ENCODE data around the gene LANCL2.
"Not testable (repeated sequence)": the region's sequence is repeated elsewhere in the genome, so short reads cannot be mapped to it uniquely, and the experiment has no call there.

LANCL2 gene

DNA sequence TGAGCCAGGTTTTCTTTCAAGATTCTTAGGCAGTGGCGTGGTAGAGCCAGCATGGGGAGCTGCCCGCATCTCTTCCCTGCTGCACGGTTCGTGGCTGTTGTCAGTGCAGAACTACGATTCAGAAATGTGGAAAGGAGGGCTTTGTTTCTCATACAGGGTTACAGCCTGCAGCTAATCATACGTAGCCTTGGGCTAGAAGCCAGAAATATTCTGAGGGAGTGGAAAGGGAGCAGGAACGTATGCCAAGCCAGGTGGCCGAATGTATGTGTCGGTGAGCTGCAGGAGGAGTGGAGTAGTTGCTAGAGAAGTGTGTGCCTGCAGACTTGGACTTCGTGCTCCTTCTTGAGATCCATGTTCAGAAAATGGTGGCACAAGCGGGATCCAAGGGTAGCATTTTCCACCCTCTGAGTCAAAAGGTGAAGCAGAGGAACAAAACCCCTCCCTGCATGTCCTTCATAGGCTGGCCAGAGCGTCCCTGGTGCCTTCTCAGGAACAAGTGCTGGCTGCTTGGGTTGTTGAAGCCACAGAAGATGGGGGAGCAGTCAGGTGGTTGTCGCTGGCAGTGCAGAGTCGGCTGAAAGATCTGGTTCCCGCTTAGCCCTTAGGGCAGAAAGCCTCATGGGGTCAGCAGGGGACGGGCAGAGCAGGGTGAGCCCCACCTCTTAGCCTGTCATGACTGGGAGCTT is 40.9 kb downstream of the LANCL2 start:
- DNase-seq (ENCODE audit: low spot score), result no peak

- no peak for DNase-seq (ENCODE audit: low spot score)
Observed at GRCh38 chr7:55409482-55410225, 44.5 kb downstream of the LANCL2 start.

- DNase-seq (ENCODE audit: low spot score), result no peak
Observed at GRCh38 chr7:55410667-55411239, 45.6 kb downstream of the LANCL2 start.

DNA sequence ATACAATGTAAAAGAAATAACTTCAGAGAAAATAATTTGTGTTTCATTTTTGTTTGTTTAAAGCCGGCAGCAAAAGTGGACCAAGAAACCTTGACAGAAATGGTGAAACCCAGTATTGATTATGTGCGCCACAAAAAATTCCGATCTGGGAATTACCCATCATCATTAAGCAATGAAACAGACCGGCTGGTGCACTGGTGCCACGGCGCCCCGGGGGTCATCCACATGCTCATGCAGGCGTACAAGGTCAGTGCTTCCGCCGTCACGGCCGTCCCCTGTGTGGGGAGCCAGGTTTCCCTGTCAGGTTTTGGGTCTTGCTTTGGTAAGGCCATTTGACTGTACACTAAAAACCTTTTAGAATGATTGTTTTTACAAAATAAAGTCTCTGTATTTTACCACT is 46.7 kb downstream of the LANCL2 start:
- no peak for DNase-seq (ENCODE audit: low spot score)

DNA sequence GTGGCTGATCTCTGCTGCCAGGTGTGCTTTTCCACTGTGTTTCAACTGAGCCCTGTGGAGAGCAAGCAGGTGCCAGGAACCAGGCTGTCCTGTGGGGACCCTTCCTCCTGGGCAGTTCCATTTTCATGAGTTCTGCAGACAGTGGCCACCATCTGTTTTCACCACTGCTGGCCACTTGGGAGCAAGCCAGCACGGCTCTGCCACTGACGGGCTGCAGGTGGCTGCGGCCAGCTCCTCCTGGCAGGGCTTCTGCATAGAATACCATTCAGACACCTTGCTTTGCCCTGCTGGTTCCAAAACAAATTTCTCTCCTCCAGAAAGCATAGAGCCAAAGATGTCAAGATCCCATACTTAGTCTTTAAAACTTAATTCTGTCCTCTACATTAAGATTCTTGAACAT is 48.3 kb downstream of the LANCL2 start:
- DNase-seq (ENCODE audit: low spot score), result no peak

DNA sequence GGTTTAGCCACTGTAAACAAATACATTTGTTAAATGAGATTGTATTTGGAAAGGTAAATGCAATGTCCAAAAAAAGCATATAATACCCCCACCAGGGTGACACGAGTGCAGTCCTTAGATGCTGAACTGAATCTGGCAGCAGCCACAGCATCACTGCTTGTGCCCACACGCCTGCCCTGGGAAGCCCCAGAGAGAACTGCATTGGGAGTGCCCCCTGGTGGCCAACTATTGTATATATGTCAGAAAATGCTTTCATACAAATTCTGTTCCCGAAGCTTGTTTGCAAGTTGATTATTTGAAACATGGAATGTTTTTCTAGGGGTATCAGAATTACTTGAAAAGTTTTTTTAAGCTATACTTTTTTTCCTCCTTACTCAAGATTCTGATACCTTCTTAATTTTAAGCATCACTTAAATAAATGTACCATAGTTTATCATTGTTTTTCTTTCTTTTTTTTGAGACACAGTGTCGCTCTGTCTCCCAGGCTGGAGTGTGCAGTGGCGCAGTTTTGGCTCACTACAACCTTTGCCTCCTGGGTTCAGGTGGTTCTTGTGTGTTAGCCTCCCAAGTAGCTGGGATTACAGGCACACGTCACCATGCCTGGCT is 50.1 kb downstream of the LANCL2 start:
- DNase-seq (ENCODE audit: low spot score), result peak; percentile 80

DNA sequence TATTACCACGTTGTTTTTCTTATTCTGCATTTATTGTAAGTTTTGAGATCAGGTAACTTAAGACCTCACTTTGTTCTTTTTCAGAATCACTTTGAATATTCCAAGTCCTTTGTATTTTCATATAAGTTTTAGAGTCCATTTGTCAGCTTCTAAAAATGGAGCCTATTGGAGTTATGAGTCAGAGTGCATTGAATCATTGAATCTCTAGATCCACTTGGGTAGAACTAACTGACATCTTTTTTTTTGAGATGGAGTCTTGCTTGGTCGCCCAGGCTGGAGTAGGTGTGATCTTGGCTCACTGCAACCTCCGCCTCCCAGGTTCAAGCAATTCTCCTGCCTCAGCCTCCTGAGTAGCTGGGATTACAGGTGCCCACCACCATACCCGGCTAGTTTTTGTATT is 52.3 kb downstream of the LANCL2 start:
- DNase-seq (ENCODE audit: low spot score), result not testable (repeated sequence)

- DNase-seq (ENCODE audit: low spot score), result no peak
Observed at GRCh38 chr7:55420530-55420929, 55.4 kb downstream of the LANCL2 start.

- DNase-seq (ENCODE audit: low spot score), result no peak
Observed at GRCh38 chr7:55423277-55423711, 58.2 kb downstream of the LANCL2 start.

GRCh38 chr7:55423891-55424290 is 58.8 kb downstream of the LANCL2 start:
- no peak for DNase-seq (ENCODE audit: low spot score)

- DNase-seq (ENCODE audit: low spot score), result no peak
Observed at GRCh38 chr7:55425141-55425752, 60.1 kb downstream of the LANCL2 start.

GRCh38 chr7:55426676-55427075 is 61.5 kb downstream of the LANCL2 start:
- no peak for DNase-seq (ENCODE audit: low spot score)

DNA sequence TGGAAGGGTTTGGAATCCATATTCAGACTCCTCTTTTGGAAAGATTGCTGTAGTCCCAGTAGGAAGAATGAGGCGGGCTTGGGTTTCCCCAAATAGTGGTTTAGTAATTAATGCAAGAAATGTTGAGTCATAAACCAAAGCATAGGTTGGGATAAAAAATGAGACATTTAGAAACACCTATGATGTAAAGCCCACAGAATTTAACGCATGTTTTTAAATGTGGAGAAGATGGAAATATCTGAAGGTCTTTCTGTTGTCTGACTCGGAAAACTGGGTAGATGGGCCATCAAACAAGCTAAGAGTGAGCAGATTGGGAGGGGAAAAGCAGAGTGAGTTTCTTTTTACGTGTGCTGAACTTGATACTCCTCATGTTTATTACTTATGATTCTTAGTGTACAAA is 62.2 kb downstream of the LANCL2 start:
- no peak for DNase-seq (ENCODE audit: low spot score)

DNA sequence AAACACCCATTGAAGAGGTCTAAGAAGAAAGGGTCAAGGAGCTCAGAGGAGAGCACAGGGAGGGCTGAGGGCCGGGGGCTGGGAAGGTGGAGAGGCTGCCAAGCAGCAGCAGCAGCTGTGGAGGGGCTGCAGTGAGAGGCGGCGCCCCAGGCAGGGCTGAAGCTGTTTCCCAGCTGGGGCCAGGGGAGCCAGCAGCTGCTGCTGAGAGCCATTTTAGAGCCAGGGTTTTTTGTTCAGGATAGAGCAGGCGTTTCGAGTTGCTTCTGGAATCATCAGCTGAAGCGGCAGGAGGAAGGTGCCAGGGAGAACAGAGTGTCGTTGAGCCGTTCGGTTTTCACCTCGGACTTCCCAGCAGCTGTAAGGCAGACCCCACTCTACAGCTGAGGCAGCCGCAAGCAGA is 62.7 kb downstream of the LANCL2 start:
- DNase-seq (ENCODE audit: low spot score), result no peak

- no peak for DNase-seq (ENCODE audit: low spot score)
Observed at GRCh38 chr7:55429835-55430499, 64.8 kb downstream of the LANCL2 start.

- no peak for DNase-seq (ENCODE audit: low spot score)
Observed at GRCh38 chr7:55431898-55432297, 66.8 kb downstream of the LANCL2 start.

GRCh38 chr7:55432506-55432905 is 67.4 kb downstream of the LANCL2 start:
- no peak for DNase-seq (ENCODE audit: low spot score)

GRCh38 chr7:55432939-55433784 is 68.0 kb downstream of the LANCL2 start:
- peak; percentile 33 for DNase-seq (ENCODE audit: low spot score)

GRCh38 chr7:55435466-55435865 is 70.3 kb downstream of the LANCL2 start:
- no peak for DNase-seq (ENCODE audit: low spot score)

GRCh38 chr7:55436457-55436856 is 71.3 kb downstream of the LANCL2 start:
- DNase-seq (ENCODE audit: low spot score), result no peak

GRCh38 chr7:55437375-55437774 is 72.2 kb downstream of the LANCL2 start:
- no peak for DNase-seq (ENCODE audit: low spot score)

Measured in CD4-positive, alpha-beta T cell treated with Interleukin-6 at 100 ng/mL for 8 hours (primary cell).